H1 (cell line): ENCODE measurements around the gene YWHAB. TPM values are rescaled to one million over a fixed set of nuclear protein-coding genes. Genes with fewer than 3 reads are reported as not detected.

Experiments
- CTCF ChIA-PET: fragments of 300-600 bp; sonication (Branson Sonifier 250); formaldehyde crosslinking; loops from one replicate; lab custom pipeline; 2021; ENCODE audit not compliant: partially characterized antibody; lab: Charles Lee
- POLR2A ChIA-PET: fragments of 300-600 bp; sonication (Branson Sonifier 250); formaldehyde crosslinking; loops from one replicate; lab custom pipeline; 2021; ENCODE audit warnings: inconsistent platforms; ENCODE audit not compliant: partially characterized antibody; lab: Charles Lee
- DNase-seq, 2 experiments: peaks; one replicate each; pipeline versions ENCODE4 v3.0.0 to v3.0.0-alpha.2; 2010 to 2022; ENCODE audit warnings: low spot score in 2 of 2, low read depth in 1 of 2, mixed read lengths in 1 of 2
- FAIRE-seq: peaks from 2 replicates; lab custom pipeline; 2011; peaks lifted over from hg19 to GRCh38; lab: Jason Lieb, UNC
- H2AFZ ChIP-seq: 2 replicates; pipeline ENCODE4 v1.8.1; 2012; ENCODE audit warnings: low read length, inconsistent platforms
- H2AK5ac ChIP-seq: 2 replicates; pipeline ENCODE4 v1.6.1; 2013; ENCODE audit warnings: low read depth, low read length
- H2BK120ac ChIP-seq: replicated peaks from 2 replicates; pipeline ENCODE3; 2013; ENCODE audit warnings: low read depth, low read length, inconsistent platforms
- H2BK12ac ChIP-seq: 2 replicates; pipeline ENCODE4 v1.6.1; 2013; ENCODE audit warnings: low read depth, low read length
- H2BK15ac ChIP-seq: 2 replicates; pipeline ENCODE4 v1.6.1; 2013; ENCODE audit warnings: low read length
- H2BK20ac ChIP-seq: 2 replicates; pipeline ENCODE4 v1.6.1; 2013; ENCODE audit warnings: low read length
- H2BK5ac ChIP-seq: 2 replicates; pipeline ENCODE4 v1.6.1; 2013; ENCODE audit warnings: low read depth, low read length
- H3K14ac ChIP-seq: 2 replicates; pipeline ENCODE4 v1.6.1; 2013; ENCODE audit warnings: inconsistent platforms; ENCODE audit not compliant: insufficient read length
- H3K18ac ChIP-seq: 2 replicates; pipeline ENCODE4 v1.6.1; 2013; ENCODE audit warnings: low read length; ENCODE audit errors: extremely low read depth
- H3K23ac ChIP-seq: 2 replicates; pipeline ENCODE4 v1.6.1; 2013; ENCODE audit warnings: inconsistent platforms; ENCODE audit not compliant: insufficient read length
- H3K23me2 ChIP-seq: 2 replicates; pipeline ENCODE4 v1.6.1; 2013; ENCODE audit warnings: low read depth, low read length
- H3K27ac ChIP-seq: 2 replicates; pipeline ENCODE4 v1.6.1; 2011; ENCODE audit warnings: low read depth, low read length, inconsistent platforms
- H3K27me3 ChIP-seq, 4 experiments: replicated peaks in 1 of 4; 1 replicate in 1 of 4; 2 replicates in 3 of 4; pipeline versions ENCODE4 v1.6.1 to v1.8.1; 2011 to 2013; ENCODE audit warnings: low read length in 3 of 4, mild to moderate bottlenecking in 3 of 4, inconsistent platforms in 2 of 4, mixed read lengths in 2 of 4, moderate library complexity in 1 of 4; ENCODE audit not compliant: control insufficient read depth in 3 of 4, insufficient read depth in 3 of 4; ENCODE audit errors: extremely low read depth in 1 of 4
- H3K36me3 ChIP-seq, 4 experiments: 2 replicates each; pipeline versions ENCODE4 v1.6.1 to v1.8.1; 2011 to 2013; ENCODE audit warnings: mild to moderate bottlenecking in 4 of 4, low read length in 3 of 4, moderate library complexity in 2 of 4, control low read depth in 1 of 4, inconsistent platforms in 1 of 4; ENCODE audit not compliant: insufficient read depth in 4 of 4, control insufficient read depth in 2 of 4
- H3K4ac ChIP-seq: replicated peaks from 2 replicates; pipeline ENCODE3; 2013; ENCODE audit warnings: low read length, low read depth, mixed read lengths, inconsistent platforms; ENCODE audit not compliant: insufficient read length
- H3K4me1 ChIP-seq, 4 experiments: replicated peaks in 1 of 4; 1 replicate in 1 of 4; 2 replicates in 3 of 4; pipeline versions ENCODE4 v1.6.1 to v1.8.1; 2011 to 2013; ENCODE audit warnings: low read length in 3 of 4, inconsistent platforms in 2 of 4, mixed read lengths in 1 of 4; ENCODE audit not compliant: insufficient read depth in 4 of 4, control insufficient read depth in 3 of 4
- H3K4me2 ChIP-seq, 2 experiments: 2 replicates each; pipeline versions ENCODE4 v1.6.1 to v1.8.1; 2011 to 2013; ENCODE audit warnings: low read depth in 2 of 2, low read length in 2 of 2, control low read depth in 1 of 2, inconsistent platforms in 1 of 2, mild to moderate bottlenecking in 1 of 2; ENCODE audit not compliant: insufficient read depth in 1 of 2
- H3K4me3 ChIP-seq, 4 experiments: fragments of 200-600, 300-600 bp in 1 of 4; sonication (generic), shearing (Covaris generic), sonication (Bioruptor Twin) in 1 of 4; 2 replicates each; pipeline versions ENCODE4 v1.5.1 to v1.8.1; 2011 to 2016; ENCODE audit warnings: low read length in 4 of 4, low read depth in 3 of 4, control low read depth in 2 of 4, inconsistent platforms in 2 of 4, mild to moderate bottlenecking in 2 of 4, mixed read lengths in 1 of 4, moderate library complexity in 1 of 4; ENCODE audit not compliant: insufficient read depth in 2 of 4; ENCODE audit errors: extremely low read depth in 1 of 4
- H3K56ac ChIP-seq: replicated peaks from 2 replicates; pipeline ENCODE3; 2013; ENCODE audit warnings: low read depth, mild to moderate bottlenecking, mixed read lengths, low read length, inconsistent platforms; ENCODE audit not compliant: insufficient read length
- H3K79me1 ChIP-seq: 2 replicates; pipeline ENCODE4 v1.6.1; 2013; ENCODE audit warnings: low read depth, low read length, control low read depth
- H3K79me2 ChIP-seq, 2 experiments: 2 replicates each; pipeline versions ENCODE4 v1.6.1 to v1.8.1; 2012 to 2013; ENCODE audit warnings: low read length in 2 of 2, mild to moderate bottlenecking in 2 of 2, inconsistent platforms in 1 of 2; ENCODE audit not compliant: insufficient read depth in 2 of 2, control insufficient read depth in 1 of 2
- H3K9ac ChIP-seq, 4 experiments: replicated peaks in 1 of 4; 1 replicate in 1 of 4; 2 replicates in 3 of 4; pipeline versions ENCODE4 v1.6.1 to v1.8.1; 2011 to 2013; ENCODE audit warnings: low read depth in 3 of 4, low read length in 3 of 4, control low read depth in 2 of 4, mild to moderate bottlenecking in 2 of 4, moderate library complexity in 2 of 4, inconsistent platforms in 1 of 4; ENCODE audit errors: extremely low read depth in 1 of 4
- H3K9me3 ChIP-seq, 2 experiments: 2 replicates each; pipeline versions ENCODE4 v1.6.1 to v1.8.1; 2012 to 2013; ENCODE audit warnings: mild to moderate bottlenecking in 2 of 2, moderate library complexity in 2 of 2, control low read depth in 1 of 2, inconsistent platforms in 1 of 2, low read depth in 1 of 2, low read length in 1 of 2, mixed read lengths in 1 of 2; ENCODE audit not compliant: insufficient read depth in 2 of 2
- H4K20me1 ChIP-seq, 2 experiments: replicated peaks in 1 of 2; 2 replicates each; pipeline versions ENCODE3 to v1.8.1; 2011 to 2013; ENCODE audit warnings: inconsistent platforms in 2 of 2, low read length in 2 of 2, mild to moderate bottlenecking in 1 of 2; ENCODE audit not compliant: insufficient read depth in 2 of 2, control insufficient read depth in 1 of 2
- H4K5ac ChIP-seq: 2 replicates; pipeline ENCODE4 v1.6.1; 2013; ENCODE audit warnings: low read length, low read depth, mixed read lengths, inconsistent platforms; ENCODE audit not compliant: insufficient read length
- H4K8ac ChIP-seq: 2 replicates; pipeline ENCODE4 v1.8.0; 2013; ENCODE audit warnings: mild to moderate bottlenecking, moderate library complexity, low read length, inconsistent platforms; ENCODE audit not compliant: insufficient read depth; ENCODE audit errors: extremely low read depth
- H4K91ac ChIP-seq: replicated peaks from 2 replicates; pipeline ENCODE3; 2013; ENCODE audit warnings: low read length, mixed read lengths, inconsistent platforms; ENCODE audit not compliant: insufficient read length
- CBX5 ChIP-seq: fragments of 300-800, 300-1000 bp; sonication (generic); IDR thresholded peaks from 2 replicates; pipeline ENCODE4 v1.7.1; 2016; ENCODE audit warnings: antibody characterized with exemption, low read length, low read depth
- HDAC2 ChIP-seq, 2 experiments: fragments of 300-600 bp in 1 of 2; sonication (generic) in 1 of 2; IDR thresholded peaks; 2 replicates each; pipeline ENCODE4 v1.6.1; 2011 to 2012; ENCODE audit warnings: low read depth in 2 of 2, low read length in 2 of 2, mild to moderate bottlenecking in 2 of 2, moderate library complexity in 2 of 2, borderline replicate concordance in 1 of 2, inconsistent platforms in 1 of 2
- HDAC6 ChIP-seq: IDR thresholded peaks from one replicate; pipeline ENCODE4 v1.7.1; 2012; ENCODE audit warnings: low read depth, mild to moderate bottlenecking, inconsistent platforms, low read length, moderate library complexity
- MAFK ChIP-seq: IDR thresholded peaks from 2 replicates; pipeline ENCODE4 v1.6.1; 2012; ENCODE audit warnings: low read depth, mild to moderate bottlenecking, improper control_type of control experiment, low read length
- NANOG ChIP-seq: IDR thresholded peaks from 2 replicates; pipeline ENCODE4 v1.6.1; 2011; ENCODE audit warnings: low read length, low read depth, mild to moderate bottlenecking, inconsistent platforms; ENCODE audit not compliant: insufficient read depth, poor library complexity, severe bottlenecking
- POLR2AphosphoS5 ChIP-seq: IDR thresholded peaks from 2 replicates; pipeline ENCODE4 v1.6.1; 2011; ENCODE audit warnings: low read depth, low read length
- POU5F1 ChIP-seq: IDR thresholded peaks from 2 replicates; pipeline ENCODE4 v1.6.1; 2011; ENCODE audit warnings: low read depth, mild to moderate bottlenecking, low read length, moderate library complexity
- RBBP5 ChIP-seq: IDR thresholded peaks from 2 replicates; pipeline ENCODE4 v1.7.1; 2012; ENCODE audit warnings: low read depth, mild to moderate bottlenecking, inconsistent platforms, low read length, moderate library complexity, borderline replicate concordance
- RFX5 ChIP-seq: IDR thresholded peaks from 2 replicates; pipeline ENCODE4 v1.6.1; 2011; ENCODE audit warnings: low read depth, low read length, improper control_type of control experiment, borderline replicate concordance
- SIN3A ChIP-seq, 2 experiments: IDR thresholded peaks in 1 of 2; conservative IDR thresholded peaks in 1 of 2; 2 replicates each; pipeline ENCODE4 v1.6.1; 2011 to 2012; ENCODE audit warnings: low read length in 2 of 2, improper control_type of control experiment in 1 of 2, low read depth in 1 of 2, mild to moderate bottlenecking in 1 of 2
- SP4 ChIP-seq: IDR thresholded peaks from 2 replicates; pipeline ENCODE4 v1.6.1; 2012; ENCODE audit warnings: low read length, inconsistent platforms
- TCF12 ChIP-seq: IDR thresholded peaks from 2 replicates; pipeline ENCODE4 v1.6.1; 2011; ENCODE audit warnings: low read depth, mild to moderate bottlenecking, low read length
- YY1 ChIP-seq: IDR thresholded peaks from 2 replicates; pipeline ENCODE4 v1.6.1; 2011; ENCODE audit warnings: low read depth, mild to moderate bottlenecking, low read length
- ZNF274 ChIP-seq: IDR thresholded peaks from 2 replicates; pipeline ENCODE4 v1.7.0; 2012; ENCODE audit warnings: low read length, borderline replicate concordance; ENCODE audit errors: extremely low read depth
- WGBS, 2 experiments: shearing (Covaris generic) in 1 of 2; methylation state at CpG; one replicate each; pipeline versions ENCODE4 v1.1.6 to v1.1.7; 2013 to 2015; ENCODE audit warnings: low lambda C conversion rate in 2 of 2, mixed read lengths in 2 of 2, inconsistent platforms in 1 of 2, low coverage in 1 of 2, missing lambda C conversion rate in 1 of 2; ENCODE audit not compliant: insufficient replicate concordance in 2 of 2, insufficient coverage in 1 of 2, insufficient read length in 1 of 2; ENCODE audit errors: extremely low coverage in 1 of 2, missing lambda C conversion rate in 1 of 2; 5-methylcytosine and 5-hydroxymethylcytosine counted together
- polyA plus RNA-seq, 7 experiments: library from polyadenylated mRNA; depleted of rRNA in 3 of 7; stranded (reverse) in 5 of 7; unstranded in 2 of 7; fragments of >200 nt in 5 of 7; fragments of 200-250 nt in 2 of 7; gene quantifications; 1 replicate in 5 of 7; 2 replicates in 1 of 7; 4 replicates in 1 of 7; pipeline versions ENCODE4 v1.2.1 to v1.2.3, GENCODE V29; 2011 to 2013; ENCODE audit warnings: missing spikeins in 2 of 7, mixed read lengths in 2 of 7
- total RNA-seq: library from RNA; stranded (reverse); fragmentation: NEBNext Ultra II Directional; extraction: Animal tissue kit (Norgen Biotek cat#: 25700); gene quantifications from 2 replicates; pipeline ENCODE4 v1.2.1, GENCODE V29; 2021

YWHAB gene
- total and polyA plus RNA-seq, 2 of the 8 experiments (the other 6 are each of a cell fraction or from before 2014, with no cell fraction given): 72.9 to 256 TPM

DNA sequence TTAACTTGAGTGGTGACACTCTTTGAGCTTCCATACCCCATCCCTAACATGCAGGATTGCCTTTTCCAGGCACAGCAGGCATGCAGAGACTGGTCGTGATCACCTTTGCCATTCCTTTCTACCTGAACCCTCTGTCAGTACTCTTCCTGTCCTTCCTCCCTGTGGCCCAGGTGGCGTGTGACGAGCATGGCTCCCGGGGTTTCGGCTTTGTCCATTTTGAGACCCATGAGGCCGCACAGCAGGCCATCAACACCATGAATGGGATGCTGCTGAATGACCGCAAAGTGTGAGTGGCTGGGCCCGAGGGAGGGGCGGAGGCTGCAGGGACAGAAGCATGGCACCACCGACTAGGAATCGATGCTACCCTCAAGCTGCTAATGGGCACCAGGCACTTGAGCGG, 31.1 kb downstream of the YWHAB start:
- H2BK15ac ChIP-seq: no peak overlapping the region
- CTCF ChIA-PET: interaction anchor here (1.2 kb wide), 1 partner anchor 16 kb away, joined by 4 read pairs; no protein-coding TSS in a partner anchor
- no peak for FAIRE-seq
- TF ChIP-seq SP4 (no peak), RFX5 (no peak), ZNF274 (no peak), MAFK (no peak), CBX5 (no peak), HDAC2 (IDR thresholded peaks at IDR 0.05; ENCODE audit: borderline replicate concordance in 1 of 2, low read depth in 2 of 2, low read length in 2 of 2) (no peak), NANOG (no peak), TCF12 (no peak), POU5F1 (no peak), POLR2AphosphoS5 (no peak), RBBP5 (no peak), YY1 (no peak), SIN3A (conservative IDR thresholded peaks at IDR 0.05 in 1 of 2, IDR thresholded peaks at IDR 0.05 in 1 of 2; ENCODE audit: low read depth in 1 of 2, low read length in 2 of 2) (no peak), HDAC6 (no peak)

More for the DNA sequence above, 31.1 kb downstream of the YWHAB start:
- POLR2A ChIA-PET: interaction anchor here (0.9 to 1.3 kb wide), 5 partner anchors 8 to 31 kb away, joined by 3 to 6 read pairs (median 3); partner anchors contain the start of gene YWHAB
- Histone ChIP-seq H3K36me3 (peaks cover 14 to 66% (median 35%) of the 10 kb centered on the region in 4 experiments), H2BK5ac (no peak overlapping the region), H2BK12ac (no peak overlapping the region), H2BK120ac (no peak overlapping the region), H3K79me2 (peaks cover 0 to 13% of the 10 kb centered on the region in 2 experiments; a peak in 1 of 4 replicates), H3K79me1 (peaks cover 4% of the 10 kb centered on the region), H3K4me1 (no peaks in the 10 kb centered on the region; a peak in 1 of 7 replicates), H2AK5ac (no peak overlapping the region), H4K5ac (no peak overlapping the region), H3K27ac (no peak overlapping the region), H3K4me2 (no peak overlapping the region), H3K4me3 (no peak overlapping the region), H3K4ac (no peak overlapping the region), H4K8ac (no peak overlapping the region), H3K9me3 (no peaks in the 10 kb centered on the region), H3K23me2 (no peaks in the 10 kb centered on the region), H3K18ac (no peak overlapping the region), H3K9ac (no peak overlapping the region), H3K14ac (no peak overlapping the region), H3K56ac (no peak overlapping the region), H2BK20ac (no peak overlapping the region), H3K27me3 (no peaks in the 10 kb centered on the region), H2AFZ (no peak overlapping the region), H3K23ac (no peak overlapping the region), H4K20me1 (peaks cover 2 to 4% of the 10 kb centered on the region in 2 experiments), H4K91ac (no peak overlapping the region)
- no peak for DNase-seq
- WGBS, 2 experiments: 80% methylated on average over 12 of the region's 12 CpGs; no CpG with 5 or more reads in 1 of the 2 experiments
